Activated CD8-positive, alpha-beta memory T cell treated with anti-CD3 and anti-CD28 coated beads, Interleukin-2, amount 50 U/mL, for 1 hour (primary cell): ENCODE results near the gene F2.
"Not testable (repeated sequence)": the region's sequence is repeated elsewhere in the genome, so short reads cannot be mapped to it uniquely, and the experiment has no call there.

Experiments
- DNase-seq: peaks from one replicate; pipeline ENCODE4 v3.0.0-alpha.2; 2020; ENCODE audit errors: extremely low read depth

Gene F2

DNA sequence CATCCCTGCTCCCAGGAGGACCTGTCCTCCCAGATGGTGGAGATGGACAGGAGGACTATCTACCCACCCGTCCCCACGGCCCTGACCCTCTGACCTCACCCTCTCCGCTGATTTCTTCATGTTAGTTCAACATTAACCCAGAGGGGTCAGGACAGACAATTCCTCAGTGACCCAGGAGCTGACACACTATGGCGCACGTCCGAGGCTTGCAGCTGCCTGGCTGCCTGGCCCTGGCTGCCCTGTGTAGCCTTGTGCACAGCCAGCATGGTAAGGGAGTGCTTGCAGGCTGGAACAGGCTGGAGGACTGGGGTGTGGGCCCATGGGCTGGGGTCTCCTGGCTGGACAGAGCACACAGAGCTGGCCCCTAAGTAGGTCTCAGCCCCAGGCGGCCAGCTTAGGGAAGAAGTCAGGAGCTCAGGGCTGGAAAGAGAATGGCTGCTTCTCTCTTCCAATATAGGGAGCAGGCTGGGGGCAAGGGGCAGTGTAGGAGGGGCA lies at the start of gene F2:
Gene F2 (plus strand): TSS at position 166 of the 495 bp plus-strand sequence. CDS start 23 bp downstream, at position 189.
- no peak for DNase-seq

DNA sequence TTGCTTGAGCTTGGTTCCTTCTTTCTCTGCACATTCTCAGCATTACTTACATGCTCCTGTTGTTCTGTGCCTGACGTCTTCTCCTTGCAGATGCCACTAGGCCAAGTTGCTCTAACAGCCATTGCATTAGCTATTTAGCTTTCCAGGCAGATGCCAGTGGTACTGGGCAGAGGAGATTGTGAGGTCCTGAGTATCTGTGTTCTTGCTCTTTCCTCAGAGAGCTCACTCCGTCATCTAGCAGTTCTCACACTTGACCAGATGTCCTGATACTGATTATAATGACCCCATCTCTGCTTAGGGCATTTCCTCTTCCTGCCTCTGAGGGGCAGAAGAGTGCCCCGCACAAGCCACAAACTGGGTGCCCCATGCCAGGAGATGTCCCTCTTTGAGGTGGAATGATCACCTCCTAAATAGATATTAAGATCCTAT lies 49.3 kb upstream of the F2 start:
- no peak for DNase-seq

DNA sequence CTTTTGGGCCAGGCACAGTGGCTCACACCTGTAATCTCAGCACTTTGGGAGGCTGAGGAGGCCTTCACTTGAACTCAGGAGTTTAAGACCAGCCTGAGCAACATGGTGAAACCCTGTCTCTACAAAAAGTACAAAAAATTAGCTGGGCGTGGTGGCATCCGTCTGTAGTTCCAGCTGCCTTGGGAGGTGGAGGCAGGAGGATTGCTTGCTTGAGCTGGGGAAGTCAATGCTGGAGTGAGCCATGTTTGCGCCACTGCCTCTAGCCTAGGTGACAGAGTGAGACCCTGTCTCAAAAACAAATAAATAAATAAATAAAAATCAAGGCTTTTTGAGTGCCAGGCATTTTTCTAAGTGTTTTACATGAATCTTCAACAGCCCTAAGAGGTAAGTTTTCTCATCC lies 48.5 kb upstream of the F2 start:
- DNase-seq, result not testable (repeated sequence)

DNA sequence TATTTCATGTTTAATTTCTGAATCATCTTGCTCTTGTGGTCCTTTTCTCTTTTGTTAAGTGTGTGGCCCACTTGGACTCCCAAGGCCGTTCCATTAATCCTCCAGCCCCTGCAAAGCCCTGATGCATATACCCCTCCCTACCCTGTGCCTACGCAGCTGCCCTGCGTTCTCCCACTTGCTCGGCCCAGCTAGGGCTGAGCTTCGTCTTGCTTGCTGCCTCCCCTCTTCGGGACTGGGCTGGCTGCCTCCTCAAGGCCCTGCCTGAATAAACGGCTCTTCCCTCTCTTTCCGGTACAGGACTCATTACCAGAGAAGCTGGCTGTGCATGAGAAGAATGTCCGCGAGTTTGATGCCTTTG lies 47.1 kb upstream of the F2 start:
- DNase-seq, result no peak

DNA sequence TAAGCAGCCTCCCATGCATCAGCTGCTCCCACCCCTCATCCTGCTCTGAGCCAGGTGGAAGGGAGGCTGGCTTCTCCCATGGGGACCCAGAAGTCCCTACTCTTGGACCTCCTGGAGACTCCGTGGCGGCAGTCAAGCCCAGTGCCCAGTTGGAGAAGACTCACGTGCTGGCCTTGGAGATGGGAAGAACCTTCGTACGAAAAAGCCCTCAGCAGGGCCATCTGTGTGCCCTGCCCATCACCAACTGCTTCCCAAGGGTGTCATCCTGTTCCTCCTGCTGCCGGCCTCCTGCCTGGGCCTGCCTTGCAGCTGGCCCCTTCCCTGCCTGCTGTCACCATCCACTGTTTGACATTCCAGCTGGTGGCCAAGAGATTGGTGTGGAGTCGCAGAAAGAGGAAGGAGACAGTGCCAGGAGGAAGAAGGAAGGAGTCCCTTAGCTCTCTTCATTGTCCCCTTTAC lies 46.6 kb upstream of the F2 start:
- DNase-seq, result no peak

DNA sequence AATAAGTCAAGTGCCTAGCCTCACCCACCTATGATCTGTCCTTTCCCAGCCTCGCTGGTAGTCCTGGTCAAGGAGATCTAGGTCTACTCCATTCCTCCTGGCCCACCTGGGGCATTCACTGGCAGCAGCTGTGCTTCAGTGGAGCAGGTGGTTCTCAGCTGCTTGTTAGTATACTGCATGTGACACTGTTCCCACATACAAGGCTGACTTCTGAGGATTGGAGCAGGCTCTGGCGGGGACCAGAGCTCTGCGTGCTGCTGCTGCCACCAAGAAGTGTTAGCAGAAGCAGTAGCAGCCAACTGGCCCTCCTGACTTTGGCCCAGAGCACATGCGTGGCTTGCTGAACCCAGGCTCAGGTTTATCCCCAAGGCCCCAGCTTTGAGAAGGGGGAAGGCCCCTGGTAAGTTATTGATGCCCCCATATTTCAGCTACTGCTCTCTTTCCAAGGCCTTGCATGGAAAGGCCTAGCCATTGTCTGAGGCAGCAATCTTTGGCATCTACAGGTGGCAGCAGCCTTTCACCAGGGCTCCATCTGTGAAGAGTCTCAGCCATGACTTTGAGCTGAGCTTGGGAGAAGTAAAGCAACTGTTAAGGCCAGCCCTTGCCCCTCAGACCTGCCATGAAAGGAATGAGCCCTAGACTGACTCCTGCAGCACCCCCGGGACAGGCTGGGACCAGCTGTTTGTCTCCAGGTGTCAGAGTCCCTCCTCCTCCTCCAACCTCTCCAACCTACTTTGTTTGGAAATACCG lies 45.1 kb upstream of the F2 start:
- no peak for DNase-seq

DNA sequence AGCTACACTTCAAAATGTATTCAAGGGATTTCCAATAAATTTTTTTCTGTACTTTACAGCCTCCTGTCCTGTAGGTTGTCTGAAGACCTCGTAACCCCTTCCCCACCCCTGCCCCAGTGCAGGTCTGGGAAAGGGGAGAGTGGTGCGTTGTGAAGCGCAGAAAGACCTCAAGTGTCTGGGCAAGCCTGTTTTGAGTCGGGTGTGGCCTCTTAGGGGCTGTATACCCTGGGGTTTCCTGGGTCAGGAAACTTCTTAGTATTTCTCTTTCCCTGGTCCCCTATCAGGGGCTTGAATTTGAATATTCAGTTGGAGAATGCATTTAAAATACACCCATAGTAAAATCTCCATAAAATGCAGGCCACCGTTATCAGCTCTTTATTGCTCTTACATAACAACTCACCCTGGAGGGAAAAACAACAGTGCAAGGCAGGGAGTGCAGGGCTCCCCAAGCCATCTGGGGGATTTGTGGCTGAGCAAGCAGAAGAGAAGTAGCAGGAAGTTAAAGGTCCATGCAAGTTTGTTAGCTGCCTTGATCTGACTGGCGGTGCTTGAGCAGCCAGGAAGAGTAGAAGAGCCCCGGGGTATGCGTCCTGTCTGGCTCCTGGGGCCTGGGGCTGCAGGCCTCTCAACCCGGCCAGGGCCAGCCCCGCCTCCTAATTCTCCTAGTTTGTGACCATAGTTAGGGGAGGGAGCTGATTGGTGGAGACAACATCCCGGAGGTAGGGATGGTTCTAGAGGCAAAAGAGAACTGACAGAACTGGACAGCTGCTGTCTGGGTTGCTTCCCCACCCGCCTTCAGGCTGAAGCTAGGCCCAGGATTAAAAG lies 44.3 kb upstream of the F2 start:
- no peak for DNase-seq

DNA sequence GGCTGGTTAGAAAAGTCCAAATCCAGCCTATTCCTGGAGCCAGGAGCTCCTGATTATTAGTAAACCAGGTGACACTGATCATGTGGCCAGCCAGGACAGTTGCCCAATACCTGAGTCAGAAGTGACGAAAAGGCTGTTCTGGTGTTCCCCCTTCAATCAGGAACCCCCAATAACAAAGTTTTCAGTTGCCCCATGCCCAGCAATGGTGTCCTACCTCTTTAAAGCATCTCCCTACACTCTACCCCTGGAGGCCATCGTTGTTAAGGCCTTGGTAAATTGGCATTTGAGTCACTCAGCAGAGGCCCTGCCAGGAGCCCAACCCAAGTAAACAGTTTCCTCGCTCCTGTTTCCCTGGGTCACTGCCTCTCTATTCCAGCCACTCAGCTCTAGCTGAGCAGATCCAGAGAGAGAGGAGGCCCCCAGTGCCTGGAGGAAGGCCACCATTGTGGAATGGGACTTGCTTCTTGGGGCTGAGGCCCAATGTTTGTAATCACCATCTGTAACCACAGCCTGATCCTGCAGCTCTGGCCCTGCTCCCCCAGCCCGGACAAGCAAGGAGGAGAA lies 43.6 kb upstream of the F2 start:
- DNase-seq, result no peak

DNA sequence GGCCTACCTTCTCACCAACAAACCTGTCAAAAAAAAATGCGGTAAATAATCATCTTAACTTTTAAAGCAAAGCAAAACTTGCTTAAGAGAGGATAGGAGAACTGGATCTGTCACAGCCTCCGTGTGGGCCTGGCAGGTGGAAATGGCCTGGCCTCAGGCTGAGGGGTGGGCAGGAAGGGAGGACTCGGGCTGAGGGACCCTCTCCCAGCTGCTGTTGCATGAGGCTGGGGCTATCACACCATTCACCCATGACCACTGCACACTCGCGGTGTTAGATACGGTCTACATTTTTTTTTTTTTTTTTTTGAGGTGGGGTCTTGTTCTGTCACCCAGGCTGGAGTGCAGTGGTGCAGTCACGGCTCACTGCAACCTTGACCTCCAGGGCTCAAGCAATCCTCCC lies 43.1 kb upstream of the F2 start:
- DNase-seq, result no peak

DNA sequence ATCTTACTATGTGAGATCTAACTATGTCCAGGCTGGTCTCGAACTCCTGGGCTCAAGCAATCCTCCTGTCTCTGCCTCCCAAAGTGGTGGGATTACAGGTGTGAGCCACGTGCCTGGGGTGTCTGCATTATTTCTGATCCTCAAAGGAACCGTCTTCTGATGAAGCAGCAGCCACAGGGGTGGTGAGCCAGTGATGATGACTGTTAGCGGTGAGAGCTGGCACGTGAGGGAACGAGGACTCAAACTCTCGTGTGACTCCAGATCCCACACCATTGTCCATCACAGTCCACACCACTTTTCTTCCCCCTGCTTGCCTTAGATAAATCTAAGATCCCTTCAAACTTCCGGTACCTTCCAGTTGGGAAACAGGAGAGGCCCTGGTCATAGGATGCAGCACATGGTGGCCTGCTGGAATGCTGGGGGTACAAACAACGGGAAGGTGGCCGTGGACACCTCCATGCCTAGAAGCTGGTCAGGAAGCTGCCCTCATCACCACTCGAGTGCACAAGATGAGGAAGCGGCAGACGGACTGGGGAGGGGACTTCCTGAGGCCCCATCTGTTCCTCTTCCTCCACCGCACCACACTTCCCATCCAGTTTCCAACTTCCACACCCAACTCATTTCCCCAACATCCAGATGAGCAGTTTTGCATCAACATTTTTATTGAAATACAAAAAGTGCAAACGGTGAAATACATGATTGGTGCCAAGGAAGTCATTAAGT lies 42.4 kb upstream of the F2 start:
- no peak for DNase-seq

DNA sequence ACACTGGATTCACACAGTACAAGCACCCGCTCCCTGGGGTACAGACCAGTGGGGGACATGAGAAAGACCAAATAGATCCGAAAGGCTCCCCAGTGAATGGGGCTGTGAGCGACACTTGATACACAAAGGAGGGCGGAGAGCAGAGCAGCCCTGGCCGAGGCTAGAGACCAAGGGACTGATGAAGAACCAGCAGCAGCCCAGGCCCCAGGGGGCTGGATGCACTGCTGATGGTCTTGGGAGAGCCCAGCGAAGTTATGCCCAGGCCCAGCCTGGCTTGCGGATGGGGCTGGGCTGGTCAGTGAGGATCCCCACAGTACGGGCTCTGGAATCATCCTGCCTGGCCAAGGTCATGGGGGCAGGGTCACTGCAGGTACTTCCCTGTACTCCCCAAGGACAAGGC lies 41.8 kb upstream of the F2 start:
- no peak for DNase-seq

DNA sequence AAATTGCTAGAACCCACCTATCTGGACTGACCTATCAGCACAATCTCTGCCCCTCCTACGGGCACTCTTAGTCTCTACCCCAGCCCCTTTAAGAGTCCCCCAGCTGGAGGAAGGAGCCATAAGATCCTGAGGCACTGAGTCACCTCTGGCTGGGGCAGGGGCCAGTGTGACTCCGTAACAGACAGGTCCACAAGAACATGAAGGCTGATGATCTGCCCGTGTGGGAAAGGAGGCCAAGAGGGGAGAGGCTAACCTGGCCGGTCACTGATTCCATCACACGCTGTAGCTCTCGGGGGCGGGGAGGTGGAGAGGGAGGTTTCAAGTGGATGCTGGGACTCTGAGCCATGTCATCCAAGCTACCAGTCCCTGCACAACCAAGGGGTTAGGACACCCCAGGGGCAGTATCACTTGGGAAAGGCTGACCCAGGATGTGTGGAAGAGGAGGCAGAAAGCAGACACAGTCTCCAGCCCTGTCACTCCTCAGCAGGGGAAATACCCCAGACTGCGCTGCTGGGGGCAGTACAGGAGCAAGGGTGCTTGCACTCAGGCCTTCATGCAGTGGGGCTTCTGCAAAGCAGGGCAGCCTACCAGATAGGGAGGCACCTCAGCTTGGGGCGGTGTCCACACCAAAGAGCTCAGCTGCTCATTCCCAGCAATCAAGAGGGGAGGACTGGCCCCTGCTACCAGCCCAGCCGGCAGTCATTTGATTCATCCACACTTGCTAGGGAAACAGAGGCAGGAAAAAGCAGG lies 40.8 kb upstream of the F2 start:
- DNase-seq, result no peak

DNA sequence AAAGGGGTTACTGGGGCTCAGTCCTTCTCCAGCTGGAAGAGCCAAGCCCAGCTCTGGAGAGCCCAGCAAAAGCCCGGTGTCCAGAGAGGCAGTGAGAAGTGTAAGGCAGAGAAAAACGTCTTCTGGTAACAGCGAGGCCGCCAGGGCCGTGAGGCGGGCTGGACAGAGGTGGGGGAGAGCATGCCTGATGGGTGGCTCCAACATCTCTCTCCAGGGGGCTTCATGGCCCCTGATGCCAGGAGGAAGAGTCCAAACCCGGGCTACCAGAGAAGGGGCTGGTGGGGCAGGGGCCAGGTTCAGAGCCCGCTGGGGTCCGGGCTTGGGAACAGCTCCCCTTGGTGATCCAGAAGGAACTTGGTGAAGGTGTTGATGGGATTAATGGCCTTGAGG lies 40.3 kb upstream of the F2 start:
- DNase-seq, result no peak

DNA sequence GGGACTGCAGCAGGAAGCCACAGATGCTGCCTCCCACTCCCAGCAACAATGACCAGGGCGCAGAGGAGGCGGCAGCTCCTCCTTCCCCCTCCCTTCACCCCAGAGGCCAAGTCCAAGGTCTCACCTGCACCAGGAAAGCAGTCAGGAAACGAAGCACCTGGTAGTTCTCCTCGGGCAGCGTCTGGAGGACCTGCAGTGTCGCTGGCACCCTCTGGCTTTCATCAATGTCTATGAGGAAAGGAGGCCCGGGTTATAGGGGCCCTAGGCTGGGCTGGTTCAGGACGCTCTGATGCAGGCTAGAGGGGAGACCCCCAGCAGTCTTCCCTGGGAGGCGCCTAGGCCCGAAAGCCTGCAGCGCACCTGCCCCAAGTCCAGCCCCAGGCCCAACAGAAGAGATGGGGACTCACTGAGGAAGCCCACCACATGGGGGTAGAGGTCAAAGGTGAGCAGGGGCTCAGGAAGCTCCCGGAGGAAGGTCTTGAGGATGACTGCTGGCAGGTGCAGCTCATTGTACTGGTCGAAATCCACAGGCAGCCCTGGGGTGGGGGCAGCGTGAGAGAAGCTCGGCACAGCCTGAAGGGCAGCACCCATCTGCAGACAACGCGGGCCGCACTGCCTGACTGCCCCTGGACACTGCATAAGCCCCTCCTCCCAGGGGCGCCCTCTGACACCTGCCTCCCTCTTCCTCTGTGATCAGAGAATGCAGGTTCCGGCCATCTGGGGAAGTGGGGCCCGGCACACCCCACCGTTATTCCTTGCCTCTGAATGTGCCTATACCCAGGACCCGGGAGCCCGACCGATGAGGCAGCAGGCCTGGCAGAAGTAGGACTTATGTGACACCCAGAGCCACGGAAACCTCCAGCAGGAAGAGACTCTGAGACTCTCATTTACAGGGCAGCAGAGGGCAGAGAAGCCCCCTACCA lies 39.5 kb upstream of the F2 start:
- no peak for DNase-seq

DNA sequence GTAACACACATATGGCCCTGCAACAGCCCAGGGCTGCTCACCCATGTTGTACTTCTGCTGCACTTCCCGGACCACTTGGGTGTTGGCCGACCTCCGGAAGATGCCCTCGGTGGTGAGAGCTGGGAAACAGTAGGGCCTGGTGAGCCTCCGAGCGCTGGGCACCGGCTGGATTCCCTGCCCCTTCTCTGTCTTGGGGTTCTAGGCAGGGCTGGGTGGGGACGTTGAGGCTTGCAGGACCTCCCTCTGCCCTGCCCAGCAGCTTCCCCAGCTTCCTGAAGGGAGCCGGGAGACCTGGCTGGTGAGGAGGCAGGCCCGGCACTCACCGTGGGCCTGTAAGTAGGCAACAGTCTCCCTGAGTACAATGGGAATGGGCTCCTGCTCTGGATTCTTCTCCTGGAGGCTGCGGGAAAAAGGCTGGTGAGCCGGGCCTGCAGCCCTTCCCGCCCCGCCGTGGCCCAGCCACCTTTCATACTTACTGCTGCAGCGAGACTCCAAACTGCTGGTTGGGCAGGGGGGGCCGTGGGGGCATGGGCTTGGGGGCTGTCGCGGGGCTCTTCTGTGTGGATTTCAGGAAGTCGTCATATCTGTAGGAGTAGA lies 38.8 kb upstream of the F2 start:
- DNase-seq, result no peak

DNA sequence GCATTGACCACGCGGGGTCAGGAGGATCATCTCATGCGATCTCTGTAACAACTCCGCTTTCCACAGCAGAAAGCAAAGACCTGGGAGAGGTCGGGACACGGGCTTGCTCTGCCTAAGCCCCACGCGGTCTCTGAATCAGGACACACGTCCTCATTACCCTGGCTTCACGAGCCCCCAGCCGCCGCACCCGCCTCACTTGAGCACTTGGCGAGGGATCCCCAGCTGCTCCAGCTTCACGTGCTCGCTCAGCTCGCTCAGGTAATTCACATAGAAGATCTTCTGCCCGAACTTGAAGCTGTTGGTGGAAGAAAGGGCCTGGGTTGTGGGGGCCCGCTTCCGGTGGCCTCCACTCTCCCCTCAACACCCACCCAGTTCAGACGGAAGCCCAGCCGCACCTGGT lies 38.2 kb upstream of the F2 start:
- DNase-seq, result no peak

DNA sequence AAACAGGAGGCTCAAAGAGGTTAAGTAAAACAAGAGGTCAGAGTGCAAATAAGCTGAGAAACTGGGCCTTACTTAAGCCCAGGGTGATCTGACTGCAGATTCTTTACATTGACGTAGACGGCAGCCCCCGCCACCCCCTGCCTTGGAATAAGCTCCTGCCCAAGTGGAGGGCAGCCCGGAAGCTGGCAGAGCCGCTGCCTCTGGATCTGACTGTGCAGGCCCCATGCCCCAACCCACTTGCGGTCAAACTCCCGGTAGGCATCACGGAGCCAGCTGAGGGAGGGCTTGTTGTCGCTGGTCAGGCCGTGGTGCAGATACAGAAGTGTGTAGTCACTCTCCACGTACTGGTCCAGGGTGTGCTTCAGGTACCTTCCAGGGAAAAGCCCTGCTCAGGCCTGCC lies 37.2 kb upstream of the F2 start:
- no peak for DNase-seq

DNA sequence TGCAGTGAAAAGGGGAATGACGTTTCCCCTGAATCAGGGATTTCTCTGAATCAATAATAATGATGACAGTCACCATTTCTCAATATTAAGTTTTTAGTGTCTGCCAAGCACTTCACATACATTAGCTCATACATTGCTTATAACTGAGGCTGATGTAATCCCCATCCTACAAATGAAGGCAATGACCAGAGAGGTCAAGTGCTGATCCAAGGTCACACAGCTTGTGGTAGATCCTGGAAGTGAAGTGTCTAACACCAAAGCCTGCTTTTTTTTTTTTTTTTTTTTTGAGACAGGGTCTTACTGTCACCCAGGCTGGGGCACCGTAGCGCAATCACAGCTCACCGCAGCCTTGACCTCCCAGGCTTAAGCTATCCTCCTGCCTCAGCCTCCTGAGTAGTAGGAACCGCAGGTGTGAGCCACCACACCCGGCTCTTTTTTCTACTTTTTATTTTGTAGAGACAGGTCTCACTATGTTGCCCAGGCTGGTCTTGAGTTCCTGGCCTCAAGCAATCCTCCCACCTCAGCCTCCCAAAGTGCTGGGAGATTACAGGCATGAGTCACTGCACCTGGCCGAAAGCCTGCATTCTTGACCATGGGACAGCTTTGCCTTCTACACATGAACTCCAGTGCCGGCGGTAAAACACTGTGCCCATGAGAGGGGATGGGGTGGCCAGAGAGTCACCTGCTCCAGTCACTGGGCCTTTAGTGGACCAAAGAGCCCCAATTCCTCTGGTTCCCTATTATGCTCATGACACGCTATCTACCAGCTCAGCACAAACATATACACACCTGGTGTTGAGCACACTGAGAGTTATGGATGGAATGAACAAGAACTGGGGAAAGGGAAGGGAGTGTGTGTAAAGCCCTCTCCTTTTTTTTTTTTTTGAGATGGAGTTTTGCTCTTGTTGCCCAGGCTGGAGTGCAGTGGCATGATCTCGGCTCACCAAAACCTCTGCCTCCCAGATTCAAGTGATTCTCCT lies 36.0 kb upstream of the F2 start:
- no peak for DNase-seq

DNA sequence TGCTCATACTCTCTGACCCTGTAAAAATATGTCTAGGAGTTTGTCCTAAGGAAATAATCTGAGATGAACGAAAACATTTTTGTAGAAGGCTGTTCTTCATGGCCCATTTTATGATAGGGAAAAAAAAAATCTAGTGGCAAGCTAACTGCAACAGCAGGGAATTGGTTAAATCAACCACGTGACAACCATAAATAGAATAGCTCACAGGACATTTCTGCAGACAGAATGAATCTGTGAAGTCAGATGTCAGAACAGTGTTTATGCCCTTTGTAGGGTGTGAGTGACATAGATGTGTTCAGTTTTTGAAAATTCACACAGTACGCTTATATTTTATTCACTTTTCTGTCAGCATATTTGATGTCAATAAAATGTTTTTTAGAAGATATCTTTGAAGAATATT lies 34.6 kb upstream of the F2 start:
- no peak for DNase-seq
